G401 (cell line): Measurements from ENCODE around the gene ACTR1A. TPM values are rescaled to one million over a fixed set of nuclear protein-coding genes. Genes with fewer than 3 reads are reported as not detected.
"Not testable (repeated sequence)": the region's sequence is repeated elsewhere in the genome, so short reads cannot be mapped to it uniquely, and the experiment has no call there.

Source experiments
- DNase-seq: peaks from one replicate; pipeline ENCODE4 v3.0.0-alpha.2; 2015; ENCODE audit warnings: low spot score
- in situ Hi-C: cut with HindIII; loops from 2 replicates; pipeline ENCODE4 v1.10.0; 2016; ENCODE audit warnings: low sequenced_read_pairs, mixed read lengths
- total RNA-seq: library from RNA; depleted of rRNA; stranded (reverse); fragments of >200 nt; shearing (Covaris generic); gene quantifications from 2 replicates; pipeline ENCODE4 v1.2.3, GENCODE V29; 2014

Gene ACTR1A
- total RNA-seq, 1 experiment from 2014 or later = 185 TPM

DNA sequence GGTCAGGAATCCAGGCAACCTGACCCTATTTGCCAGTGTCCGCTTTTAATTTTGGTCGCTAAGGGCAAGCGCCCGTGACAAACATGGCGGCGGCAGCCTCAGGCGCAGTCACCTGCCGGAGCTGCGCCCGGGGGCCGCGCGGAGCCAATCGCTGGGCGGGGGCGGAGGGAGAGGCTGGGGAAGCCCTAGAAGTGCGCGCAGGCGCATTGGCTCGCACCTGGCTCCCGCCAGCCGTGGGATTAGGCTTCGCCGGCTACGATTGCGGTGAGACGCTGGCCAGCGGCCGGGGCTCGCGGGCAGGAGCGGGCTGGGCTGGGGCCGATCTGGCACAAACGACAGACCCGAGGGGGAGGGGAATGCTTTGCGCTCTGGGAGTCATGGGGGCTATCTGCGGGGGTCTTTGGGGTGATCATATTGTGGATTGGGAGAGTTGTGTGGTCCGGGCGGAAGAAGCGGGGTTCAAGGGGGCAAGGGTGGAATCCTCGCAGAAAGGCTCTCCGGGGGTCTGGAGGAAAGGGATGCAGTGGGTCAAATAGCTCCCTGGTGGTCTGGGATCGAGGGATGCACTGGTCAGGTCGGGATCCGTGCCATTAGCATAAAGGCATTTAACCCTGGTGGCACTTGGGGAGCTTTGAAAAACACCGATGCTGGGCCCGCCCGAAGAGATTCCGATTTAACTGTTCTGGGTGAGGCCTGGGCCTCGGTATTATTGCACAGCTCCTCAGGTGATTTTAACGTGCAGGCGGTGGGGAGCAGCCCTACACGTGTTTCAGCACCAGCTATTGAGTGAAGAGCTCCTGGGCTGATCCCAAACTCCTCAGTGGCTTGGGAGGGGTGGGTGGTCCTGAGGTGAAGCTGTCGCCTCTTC, 41.1 kb downstream of the ACTR1A start:
- peak; percentile 92 for DNase-seq
- in situ Hi-C loops = no loop called here

DNA sequence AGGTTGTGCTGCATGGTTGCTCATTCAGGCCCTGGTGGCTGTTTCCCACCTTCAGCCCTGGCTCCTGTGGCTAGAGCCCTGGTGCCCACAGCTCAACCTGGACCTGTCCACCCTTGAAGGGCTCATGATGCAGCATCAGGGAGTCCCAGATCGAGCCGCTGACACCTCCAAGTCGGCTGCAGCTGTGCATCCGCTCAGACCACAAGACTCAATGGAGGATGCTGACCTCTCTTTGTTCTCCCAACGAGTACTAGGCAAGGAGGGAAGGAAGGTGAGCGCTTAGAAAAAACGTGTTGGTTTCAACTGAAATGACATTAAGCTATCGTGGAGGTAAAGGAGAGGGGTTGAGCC, 41.7 kb downstream of the ACTR1A start:
- no peak for DNase-seq
- in situ Hi-C loops = no loop called here

DNA sequence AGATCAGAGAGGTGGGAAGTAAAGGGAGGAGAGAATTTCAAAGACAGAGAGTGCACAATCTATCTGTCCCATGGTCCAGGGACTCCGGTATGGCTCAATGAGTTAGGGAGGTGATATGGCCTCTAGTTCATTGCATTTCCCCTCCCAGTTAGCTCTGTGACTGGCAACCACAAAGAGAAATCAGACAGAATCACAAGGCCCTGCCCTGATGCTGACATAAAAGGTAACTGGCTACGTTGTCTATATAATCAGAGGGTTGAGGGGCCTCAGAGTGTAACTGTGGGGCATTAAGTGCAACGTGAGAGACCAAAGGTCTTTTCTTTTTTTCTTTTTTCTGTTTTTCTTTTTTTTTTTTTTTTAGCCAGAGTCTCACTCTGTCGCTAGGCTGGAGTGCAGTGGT, 43.9 kb downstream of the ACTR1A start:
- in situ Hi-C loops = no loop called here
- DNase-seq = no peak

DNA sequence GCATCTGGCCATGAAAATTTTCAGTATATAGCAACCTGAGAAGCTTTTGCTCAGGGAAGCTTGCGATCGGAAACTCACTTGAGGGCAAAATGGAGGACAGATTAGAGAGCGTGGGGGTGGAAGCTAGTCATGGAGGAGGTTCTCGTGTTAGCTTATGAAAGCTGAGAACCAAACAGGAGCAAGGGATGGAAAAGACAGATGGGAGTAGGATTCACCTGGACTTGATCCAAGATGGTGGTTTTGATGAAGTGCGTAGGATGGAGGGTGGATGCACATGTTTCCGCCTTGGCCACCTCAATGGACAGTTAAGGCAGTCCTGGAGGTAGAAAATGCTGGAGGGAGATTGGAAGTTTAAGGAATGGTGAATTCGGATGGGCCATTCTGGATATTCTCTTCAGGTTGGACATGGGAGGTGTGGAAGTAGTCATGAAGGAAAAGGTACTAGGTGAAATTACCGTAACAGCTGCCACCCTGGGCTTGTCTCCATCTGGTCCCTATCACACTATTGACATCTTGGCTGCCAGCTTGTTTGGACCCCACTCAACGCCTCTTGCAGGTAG, 44.8 kb downstream of the ACTR1A start:
- in situ Hi-C loops = no loop called here
- peak; percentile 78 for DNase-seq

DNA sequence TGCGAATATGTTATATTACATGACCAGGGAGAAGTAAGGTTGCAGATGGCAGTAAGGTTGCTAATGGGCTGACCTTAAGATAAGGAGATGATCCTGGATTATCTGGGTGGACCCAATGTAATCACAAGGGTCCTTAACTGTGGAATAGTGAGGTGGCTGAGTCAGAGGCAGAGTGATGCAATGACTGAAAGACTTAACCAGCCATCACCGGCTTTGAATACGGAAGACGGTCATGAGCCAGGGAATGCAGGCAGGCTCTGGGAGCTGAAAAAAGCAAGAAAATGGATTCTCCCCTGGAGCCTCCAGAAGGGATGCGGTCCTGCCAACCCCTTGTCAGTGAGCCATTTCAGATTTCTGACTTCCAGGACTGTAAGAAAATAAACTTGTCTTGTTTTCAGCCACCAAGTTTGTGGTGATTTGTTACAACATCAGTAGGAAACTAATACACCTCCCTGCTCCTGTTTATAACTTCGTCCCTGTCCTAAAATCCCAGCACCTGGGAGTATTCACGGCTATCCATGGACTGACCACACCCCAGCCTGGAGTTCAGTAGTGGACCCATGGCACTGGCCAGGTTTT, 46.5 kb downstream of the ACTR1A start:
- no peak for DNase-seq
- in situ Hi-C loops = no loop called here

DNA sequence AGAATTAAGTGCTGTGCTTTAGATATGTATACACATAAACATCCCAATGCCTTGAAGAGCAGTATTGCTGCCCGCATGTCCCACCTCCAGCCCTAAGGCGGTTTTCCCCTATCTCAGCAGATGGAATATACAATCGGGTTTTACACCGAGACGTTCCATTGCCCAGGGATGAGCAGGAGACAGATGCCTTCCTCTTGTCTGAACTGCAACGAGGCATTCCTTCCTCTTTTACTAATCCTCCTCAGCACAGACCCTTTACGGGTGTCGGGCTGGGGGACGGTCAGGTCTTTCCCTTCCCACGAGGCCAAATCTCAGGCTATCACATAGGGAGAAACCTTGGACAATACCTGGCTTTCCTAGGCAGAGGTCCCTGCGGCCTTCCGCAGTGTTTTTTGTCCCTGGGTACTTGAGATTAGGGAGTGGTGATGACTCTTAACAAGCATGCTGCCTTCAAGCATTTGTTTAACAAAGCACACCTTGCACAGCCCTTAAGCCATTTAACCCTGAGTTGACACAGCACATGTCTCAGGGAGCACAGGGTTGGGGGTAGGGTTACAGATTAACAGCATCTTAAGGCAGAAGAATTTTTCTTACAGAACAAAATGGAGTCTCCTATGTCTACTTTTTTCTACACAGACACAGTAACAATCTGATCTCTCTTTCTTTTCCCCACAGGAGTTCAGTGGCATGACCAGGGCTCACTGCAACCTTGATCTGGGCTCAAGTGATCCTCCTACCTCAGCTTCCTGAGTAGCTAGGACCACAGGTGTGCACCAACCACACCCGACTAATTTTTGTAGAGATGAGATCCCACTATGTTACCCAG, 47.6 kb downstream of the ACTR1A start:
- DNase-seq, in situ Hi-C loops: not testable (repeated sequence)

DNA sequence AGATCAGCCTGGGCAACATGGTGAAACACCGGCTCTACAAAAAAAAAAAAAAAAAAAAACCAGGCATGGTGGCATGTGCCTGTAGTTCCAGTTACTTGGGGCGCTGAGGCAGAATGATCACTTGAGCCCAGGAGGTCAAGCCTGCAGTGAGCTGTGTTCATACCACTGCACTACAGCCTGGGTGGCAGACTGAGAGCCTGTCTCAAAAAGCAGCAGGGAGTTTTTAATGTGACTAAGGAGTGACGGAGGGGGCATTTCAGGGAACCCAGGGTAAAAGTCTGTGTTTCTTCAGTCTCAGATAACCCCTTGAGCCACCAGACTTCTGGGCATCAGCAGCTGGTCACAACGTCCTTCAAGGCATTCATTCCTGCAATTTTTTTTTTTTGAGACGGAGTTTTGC, 49.0 kb downstream of the ACTR1A start:
- in situ Hi-C loops = no loop called here
- no peak for DNase-seq

DNA sequence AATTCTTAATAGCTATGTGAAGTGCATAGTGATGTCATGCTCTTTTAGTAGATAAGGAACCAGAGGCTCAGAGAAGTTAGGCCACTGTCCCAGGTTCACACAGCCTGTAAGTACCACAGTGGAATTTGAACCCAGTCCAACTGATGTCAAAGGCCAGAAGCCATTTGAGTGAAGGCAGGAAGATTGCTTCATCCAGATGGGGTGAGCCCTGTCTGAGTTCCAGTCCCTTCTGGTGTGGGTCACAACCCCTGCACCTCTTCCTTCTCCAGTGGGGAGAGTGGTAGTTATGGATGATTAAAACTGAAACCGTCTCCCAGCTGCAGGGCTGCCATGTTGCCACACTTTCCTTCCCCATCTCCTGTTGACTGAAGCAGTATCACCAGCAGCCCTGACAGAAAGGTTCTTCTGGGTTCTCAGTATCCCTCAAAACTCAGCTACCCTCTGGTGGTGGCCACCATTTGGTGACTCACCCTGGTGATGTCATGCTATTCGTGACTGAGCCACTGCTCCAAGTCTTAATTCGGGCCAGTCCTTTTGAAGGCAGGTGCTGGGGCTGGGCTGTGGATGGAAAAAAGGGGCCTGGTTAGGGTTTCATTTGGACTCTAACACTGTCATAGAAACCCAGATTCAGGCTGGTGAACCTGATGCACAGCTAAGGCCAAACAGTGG, 49.7 kb downstream of the ACTR1A start:
- in situ Hi-C loops = no loop called here
- no peak for DNase-seq

DNA sequence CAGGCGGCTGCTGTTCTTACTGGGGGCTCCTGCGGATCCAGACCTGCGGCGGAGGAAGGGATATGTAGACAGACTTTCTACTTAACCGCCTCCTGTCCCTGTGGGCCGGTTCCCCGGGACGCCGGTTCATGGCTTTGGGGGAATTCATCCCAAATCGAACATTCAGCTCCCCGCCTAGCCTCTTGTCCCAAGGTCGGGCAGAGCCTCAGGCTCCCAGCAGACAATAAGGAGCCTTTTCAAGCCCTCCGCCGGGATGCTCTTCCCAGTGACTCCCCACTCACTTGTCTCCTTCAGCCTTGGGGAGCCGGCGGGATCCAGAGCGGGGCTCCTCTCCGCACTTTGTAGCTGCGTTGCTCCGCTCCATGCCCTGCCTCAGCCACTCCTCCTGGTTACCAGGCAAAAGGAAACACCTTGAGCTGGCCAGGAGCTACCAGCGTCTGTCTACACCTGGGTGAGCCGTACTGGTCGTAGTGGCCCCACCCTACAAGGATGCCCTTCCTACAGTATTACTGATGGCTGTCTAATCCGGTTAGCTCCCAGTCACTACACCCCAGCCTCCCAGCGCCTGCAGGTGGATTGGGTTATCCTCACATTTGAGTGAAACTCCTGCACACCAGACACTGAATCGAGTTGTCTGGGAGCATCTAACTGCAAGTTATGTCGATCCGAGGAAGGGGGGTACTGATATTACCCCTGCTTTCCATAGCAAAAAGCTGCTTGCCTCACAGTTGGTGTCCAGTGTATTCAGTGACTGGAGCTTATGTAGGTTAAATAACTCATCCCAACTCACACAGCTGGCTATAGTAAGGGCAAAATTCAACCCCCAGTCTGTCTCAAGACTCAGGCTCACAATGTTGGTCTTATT, 51.2 kb downstream of the ACTR1A start, which contains the start of gene C10orf95:
Gene C10orf95, minus strand, starts transcription at position 439 of the 865 bp plus-strand sequence. CDS start 450 bp downstream, outside the sequence.
- in situ Hi-C loops = no loop called here
- DNase-seq = peak; percentile 35

DNA sequence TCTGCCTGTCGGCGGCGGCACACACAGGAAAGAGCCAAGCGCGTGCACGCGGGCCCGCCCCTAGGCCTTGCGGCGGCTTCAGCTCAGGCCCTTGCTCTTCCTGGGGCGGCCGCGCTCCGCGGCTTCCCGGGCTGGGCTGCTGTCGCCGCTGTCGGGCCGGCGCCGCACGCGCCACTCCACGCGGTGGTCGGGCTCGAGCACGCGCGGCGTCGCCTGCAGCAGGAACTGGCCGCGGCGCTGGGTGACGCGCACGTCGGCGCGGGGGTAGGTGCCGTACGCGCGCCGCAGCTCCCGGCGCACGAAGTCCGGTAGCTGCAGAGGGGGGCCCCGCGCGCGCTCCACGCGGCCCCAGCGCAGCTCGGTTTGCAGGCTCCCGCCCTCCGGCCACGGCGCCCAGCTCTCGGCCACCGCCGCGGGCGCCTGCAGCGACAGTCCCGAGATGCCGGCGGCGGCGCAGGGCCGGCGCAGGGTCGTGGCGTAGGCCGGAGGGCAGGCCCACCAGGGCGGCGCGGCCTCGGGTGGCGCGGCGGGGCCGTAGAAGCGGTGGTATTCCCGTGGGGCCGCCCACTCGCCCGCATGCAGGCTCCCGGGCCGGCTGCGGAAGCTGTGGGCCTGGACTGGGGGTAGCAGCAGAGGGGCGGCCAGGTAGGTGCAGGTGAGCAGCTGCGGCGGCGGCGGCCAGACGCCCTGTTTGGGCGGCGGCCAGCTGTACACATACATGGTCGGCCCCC, 52.0 kb downstream of the ACTR1A start:
- peak; percentile 87 for DNase-seq
- in situ Hi-C loops = no loop called here

DNA sequence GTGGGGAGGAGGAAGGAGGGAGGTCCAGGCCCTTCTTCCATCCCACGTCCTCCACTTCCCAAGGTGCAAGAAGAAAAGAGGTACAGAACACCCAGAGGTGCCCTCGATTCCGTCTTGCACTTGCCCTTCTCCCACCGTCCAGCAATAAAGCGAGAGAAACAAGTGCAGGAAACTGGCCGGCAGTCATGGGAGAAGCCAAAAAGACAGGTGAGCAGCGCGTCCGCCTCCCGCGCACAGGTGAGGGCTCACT, 52.5 kb downstream of the ACTR1A start:
- no peak for DNase-seq
- in situ Hi-C loops = no loop called here

DNA sequence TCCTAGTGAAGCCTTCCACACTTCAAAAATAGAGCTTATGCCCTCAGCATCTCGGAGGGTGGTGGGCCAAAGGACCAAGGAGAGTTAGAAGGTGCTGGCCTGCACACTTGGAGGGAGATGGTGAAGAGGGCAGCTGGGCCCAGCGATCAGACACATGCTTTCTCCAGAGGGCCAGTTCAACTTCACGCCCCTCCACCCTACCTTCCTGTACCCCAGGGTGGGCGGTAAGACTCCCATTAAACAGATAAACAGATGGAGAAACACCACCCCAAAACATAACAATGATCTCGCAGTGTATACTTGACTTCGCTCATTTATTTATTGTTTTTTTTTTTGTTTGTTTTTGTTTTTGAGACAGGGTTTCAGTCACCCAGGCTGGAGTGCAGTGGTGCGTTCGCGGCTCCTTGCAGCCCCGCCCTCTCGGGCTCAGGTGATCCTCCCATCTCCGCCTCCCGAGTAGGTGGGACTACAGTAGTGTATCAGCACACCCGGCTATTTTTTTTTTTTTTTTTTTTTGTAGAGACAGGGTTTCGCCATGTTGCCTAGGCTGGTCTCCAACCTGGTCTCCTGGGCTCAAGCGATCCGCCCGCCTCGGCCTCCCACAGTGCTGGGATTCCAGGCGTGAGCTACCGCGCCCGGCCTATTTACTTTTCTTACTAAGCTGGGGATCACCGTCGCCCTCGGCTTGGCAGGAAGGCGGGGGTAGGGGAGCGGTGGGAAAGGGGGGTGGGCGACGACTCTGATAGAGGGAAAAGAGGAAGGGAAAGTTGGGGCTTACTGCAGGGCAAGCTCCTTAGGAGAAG, 53.0 kb downstream of the ACTR1A start:
- in situ Hi-C loops = no loop called here
- DNase-seq = peak; percentile 93

DNA sequence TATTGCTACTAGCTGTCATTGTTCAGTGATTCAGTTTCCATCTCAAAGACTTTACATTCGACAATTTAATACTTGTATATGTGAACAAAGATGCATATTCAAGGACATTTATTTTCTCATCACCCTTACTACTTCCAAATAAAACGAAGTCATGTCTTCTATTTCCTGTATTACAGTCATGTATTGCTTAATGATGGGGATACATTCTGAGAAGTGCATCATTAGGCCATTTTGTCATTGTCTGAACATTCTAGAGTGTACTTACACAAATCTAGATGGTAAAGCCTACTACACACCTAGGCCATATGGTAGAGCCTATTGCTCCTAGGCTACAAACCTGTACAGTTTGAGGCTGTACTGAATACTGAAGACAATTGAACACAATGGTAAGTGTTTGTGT, 57.7 kb downstream of the ACTR1A start:
- DNase-seq = no peak
- in situ Hi-C loops = no loop called here

DNA sequence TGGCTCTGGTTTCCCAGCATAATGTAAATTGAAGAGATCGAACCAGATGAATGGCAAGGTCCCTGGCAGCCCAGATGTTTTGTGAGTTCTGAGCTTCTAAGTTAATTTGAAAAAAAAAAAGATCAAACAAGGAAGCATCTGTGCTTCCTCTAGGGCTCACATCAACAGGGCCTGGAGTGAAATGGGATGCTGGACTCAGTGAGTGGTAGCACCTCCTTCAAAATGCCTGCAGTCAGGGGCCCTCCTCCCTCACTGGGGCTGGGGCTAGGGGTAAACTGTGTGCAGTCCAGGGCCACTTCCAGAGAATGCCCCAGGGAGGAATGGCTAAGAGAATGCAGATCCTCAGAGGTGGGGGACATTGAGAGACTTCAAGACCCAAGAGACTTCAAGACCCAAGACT, 64.1 kb downstream of the ACTR1A start:
- DNase-seq = no peak
- in situ Hi-C loops = no loop called here

DNA sequence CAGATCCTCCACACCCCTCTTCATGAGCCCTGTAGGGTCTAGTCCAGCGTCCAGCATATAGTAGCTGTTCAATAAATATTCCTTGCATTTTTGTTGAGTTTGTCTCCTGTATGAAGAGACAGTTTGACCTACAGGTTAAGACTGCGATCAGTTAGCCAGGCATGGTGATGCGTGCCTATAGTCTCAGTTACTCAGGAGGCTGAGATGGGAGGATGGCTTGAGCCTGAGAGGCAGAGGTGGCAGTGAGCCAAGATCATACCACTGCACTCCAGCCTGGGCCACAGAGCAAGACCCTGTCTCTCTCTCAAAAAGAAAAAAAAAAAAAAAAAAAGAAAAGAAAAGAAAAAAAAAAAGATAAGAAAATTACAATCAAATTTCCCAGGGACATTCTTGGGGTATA, 65.0 kb downstream of the ACTR1A start:
- no peak for DNase-seq
- in situ Hi-C loops = no loop called here

DNA sequence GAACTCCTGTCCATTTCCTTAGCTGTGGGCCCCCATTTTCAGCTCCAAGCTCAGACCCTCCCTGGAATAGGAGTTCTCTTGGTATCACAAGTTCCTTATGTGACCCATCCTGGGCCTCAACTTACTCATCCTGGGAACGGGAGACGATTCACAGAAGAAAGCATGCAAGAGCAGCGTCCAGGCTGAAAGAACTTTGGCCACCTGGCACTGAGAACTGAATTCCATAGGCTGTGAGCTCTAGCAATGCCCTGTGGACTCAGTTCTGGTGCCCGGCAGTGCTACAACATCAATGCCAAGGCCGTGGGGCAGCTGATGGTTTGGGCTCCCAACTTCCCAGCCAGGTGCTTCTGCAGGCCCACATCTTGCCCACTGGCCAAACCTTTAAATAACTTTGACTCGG, 66.2 kb downstream of the ACTR1A start:
- DNase-seq = no peak
- in situ Hi-C loops = no loop called here

DNA sequence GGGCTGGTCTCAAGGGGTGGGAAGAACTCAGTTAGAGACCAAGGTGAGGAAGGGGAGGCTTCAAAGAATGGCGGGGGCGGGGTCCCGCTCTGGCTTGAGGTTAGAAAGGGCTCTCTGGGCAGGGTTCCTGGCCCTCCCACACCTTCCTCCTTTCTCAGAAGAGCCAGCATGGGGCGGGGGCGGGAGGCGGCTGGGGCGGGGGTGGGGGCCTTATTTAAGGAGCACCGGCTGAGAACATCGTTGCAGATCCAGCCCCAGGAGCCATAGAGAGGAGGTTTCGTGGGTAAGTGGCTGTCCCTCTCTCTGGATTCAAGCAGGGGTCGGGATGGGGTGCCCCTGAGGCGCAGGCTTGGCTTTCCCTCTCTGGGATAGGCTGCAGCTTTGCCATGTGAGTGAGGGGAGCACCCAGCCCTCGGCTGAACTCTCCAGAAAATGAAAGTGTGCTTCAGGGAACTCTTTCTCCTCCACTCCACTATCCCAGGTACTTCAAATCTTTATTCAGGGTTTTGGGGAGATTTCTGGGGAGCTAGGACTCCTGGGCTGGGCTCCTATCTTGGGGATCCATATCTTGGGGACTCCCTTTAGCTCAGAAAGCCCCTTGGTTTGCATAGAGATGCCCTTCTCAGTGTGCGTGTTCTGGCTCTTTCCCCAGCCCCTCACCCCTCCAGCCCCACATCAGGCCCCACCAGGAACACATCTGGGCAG, 66.8 kb downstream of the ACTR1A start:
- in situ Hi-C loops = no loop called here
- no peak for DNase-seq
